ENCODE measurements around the gene HPSE2.

GRCh38 chr10:98713586-98713985 lies 522.1 kb downstream of the HPSE2 start:
- TF ChIP-seq CTCF (conservative IDR thresholded peaks at IDR 0.05), result no peak
- TF ChIP-seq EZH2 (IDR thresholded peaks at IDR 0.05; ENCODE audit: low read depth), result no peak

Data from PC-9 (cell line).